ENCODE results near the gene DLG5.

GRCh38 chr10:77963901-77964300 lies 37.3 kb upstream of the DLG5 start:
- TF ChIP-seq CTCF (IDR thresholded peaks at IDR 0.05) (no peak), POLR2A (IDR thresholded peaks at IDR 0.05) (no peak)

All from heart left ventricle (tissue), 13 donors.